ENCODE data around the gene MKS1.

MKS1 gene

DNA sequence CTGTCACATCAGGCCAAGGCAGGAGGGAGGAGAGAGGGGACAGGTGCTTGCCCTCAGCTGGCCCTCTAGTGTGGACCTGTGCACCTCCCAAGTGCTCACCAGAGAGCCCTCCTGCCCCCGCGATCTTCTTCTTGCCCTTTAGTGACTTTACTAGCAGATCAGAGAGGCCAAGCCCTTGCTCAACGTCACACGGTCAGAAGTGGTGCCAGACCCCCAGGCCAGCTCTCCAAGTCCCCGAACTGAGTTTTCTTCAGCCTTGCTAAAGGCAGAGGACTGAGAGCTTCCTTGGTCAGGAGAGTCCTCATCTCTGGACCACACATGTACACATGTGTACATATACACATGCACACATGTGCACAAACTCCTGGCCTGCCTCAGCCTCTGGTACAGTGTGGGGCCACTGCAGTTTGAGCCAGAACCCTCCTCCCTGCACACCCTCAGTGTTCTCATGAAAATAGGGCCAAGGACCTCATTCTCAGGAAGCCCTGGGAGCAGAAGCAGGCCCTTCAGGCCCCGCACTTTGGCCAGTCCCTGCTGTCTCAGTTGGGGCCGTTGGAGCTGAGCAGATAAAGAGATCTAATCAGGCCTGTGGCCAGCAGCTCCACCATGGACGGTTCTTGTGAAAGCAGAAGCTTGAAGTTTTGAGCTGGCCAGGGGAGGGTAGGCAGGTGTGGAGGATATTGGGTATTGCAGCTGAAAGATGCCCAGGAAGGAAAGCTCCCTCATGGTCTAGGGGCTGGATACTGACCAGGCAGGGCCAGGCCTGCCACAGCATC, 33.9 kb downstream of the MKS1 start:
- Histone ChIP-seq H3K27ac (ENCODE audit: low read depth, low read length) (no peak overlapping the region), H3K36me3 (ENCODE audit: control insufficient read depth, insufficient read depth, low read length) (no peaks in the 10 kb centered on the region), H3K9ac (ENCODE audit: low read length) (no peak overlapping the region), H3K9me3 (ENCODE audit: control insufficient read depth, insufficient read depth, low read depth, low read length) (no peaks in the 10 kb centered on the region), H3K27me3 (ENCODE audit: control insufficient read depth, insufficient read depth, low read length) (peaks cover 19% of the 10 kb centered on the region; the same call in 1 of the 2 replicates), H3K4me3 (ENCODE audit: low read depth, low read length) (no peak overlapping the region), H3K4me1 (ENCODE audit: control insufficient read depth, insufficient read depth, low read length) (no peaks in the 10 kb centered on the region; the same call in 1 of the 2 replicates)

- Histone ChIP-seq H3K27me3 (ENCODE audit: control insufficient read depth, insufficient read depth, low read length) (peaks cover 14% of the 10 kb centered on the region; the same call in 1 of the 2 replicates), H3K4me3 (ENCODE audit: low read depth, low read length) (no peak overlapping the region), H3K27ac (ENCODE audit: low read depth, low read length) (no peak overlapping the region), H3K9ac (ENCODE audit: low read length) (no peak overlapping the region), H3K36me3 (ENCODE audit: control insufficient read depth, insufficient read depth, low read length) (no peaks in the 10 kb centered on the region), H3K4me1 (ENCODE audit: control insufficient read depth, insufficient read depth, low read length) (no peaks in the 10 kb centered on the region; the same call in 1 of the 2 replicates), H3K9me3 (ENCODE audit: control insufficient read depth, insufficient read depth, low read depth, low read length) (no peaks in the 10 kb centered on the region)
Measured at GRCh38 chr17:58184308-58184985, 34.6 kb downstream of the MKS1 start.

DNA sequence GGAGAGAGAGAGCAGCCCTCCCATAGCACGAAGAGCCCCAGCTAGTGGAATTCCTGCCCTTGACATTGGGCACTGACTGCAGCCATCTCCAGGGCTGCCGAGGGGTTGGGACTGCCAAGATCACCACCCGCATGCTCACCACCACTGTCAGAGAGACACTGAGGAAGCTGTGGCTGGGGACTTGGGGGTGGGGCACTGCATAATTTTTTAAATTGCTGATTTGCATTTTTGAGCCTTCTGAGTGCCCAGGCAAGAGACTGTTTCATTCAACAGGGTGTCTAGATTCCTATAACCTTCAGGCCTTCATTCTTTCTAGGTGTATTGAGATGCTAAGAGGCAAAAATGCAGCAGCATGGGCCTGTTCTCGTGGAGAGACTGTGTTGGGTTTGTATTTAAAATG, 35.5 kb downstream of the MKS1 start:
- Histone ChIP-seq H3K9me3 (ENCODE audit: control insufficient read depth, insufficient read depth, low read depth, low read length) (no peaks in the 10 kb centered on the region), H3K4me3 (ENCODE audit: low read depth, low read length) (no peak overlapping the region), H3K27ac (ENCODE audit: low read depth, low read length) (no peak overlapping the region), H3K9ac (ENCODE audit: low read length) (no peak overlapping the region), H3K27me3 (ENCODE audit: control insufficient read depth, insufficient read depth, low read length) (peaks cover 16% of the 10 kb centered on the region; the same call in 1 of the 2 replicates), H3K4me1 (ENCODE audit: control insufficient read depth, insufficient read depth, low read length) (no peaks in the 10 kb centered on the region; the same call in 1 of the 2 replicates), H3K36me3 (ENCODE audit: control insufficient read depth, insufficient read depth, low read length) (no peaks in the 10 kb centered on the region)

DNA sequence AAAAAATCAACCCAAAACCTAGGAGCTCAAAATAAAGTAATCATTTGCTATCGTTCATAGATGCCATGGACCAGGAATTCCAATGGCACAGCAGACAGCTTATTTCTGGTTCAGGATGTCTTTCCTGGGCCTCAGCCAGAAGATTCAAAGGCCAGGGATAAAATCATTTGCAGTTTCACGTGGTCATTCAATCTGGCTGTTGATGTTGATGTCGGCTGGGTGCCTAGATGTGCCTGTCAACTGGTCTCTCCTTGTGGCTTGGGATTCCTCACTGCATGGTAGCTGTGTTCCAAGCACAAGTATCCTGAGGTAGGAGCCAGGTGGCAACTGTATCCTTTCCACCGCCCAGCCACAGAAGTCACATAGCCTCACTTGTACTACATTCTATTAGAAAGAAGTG, 37.3 kb downstream of the MKS1 start:
- Histone ChIP-seq H3K9ac (ENCODE audit: low read length) (no peak overlapping the region), H3K27ac (ENCODE audit: low read depth, low read length) (no peak overlapping the region), H3K4me3 (ENCODE audit: low read depth, low read length) (no peak overlapping the region), H3K27me3 (ENCODE audit: control insufficient read depth, insufficient read depth, low read length) (peaks cover 8% of the 10 kb centered on the region; the same call in 1 of the 2 replicates), H3K9me3 (ENCODE audit: control insufficient read depth, insufficient read depth, low read depth, low read length) (no peaks in the 10 kb centered on the region), H3K36me3 (ENCODE audit: control insufficient read depth, insufficient read depth, low read length) (no peaks in the 10 kb centered on the region), H3K4me1 (ENCODE audit: control insufficient read depth, insufficient read depth, low read length) (no peaks in the 10 kb centered on the region; the same call in 1 of the 2 replicates)

- no peak overlapping the region for H3K9ac ChIP-seq (ENCODE audit: low read length)
Measured at GRCh38 chr17:58176200-58176599, 42.9 kb downstream of the MKS1 start.

DNA sequence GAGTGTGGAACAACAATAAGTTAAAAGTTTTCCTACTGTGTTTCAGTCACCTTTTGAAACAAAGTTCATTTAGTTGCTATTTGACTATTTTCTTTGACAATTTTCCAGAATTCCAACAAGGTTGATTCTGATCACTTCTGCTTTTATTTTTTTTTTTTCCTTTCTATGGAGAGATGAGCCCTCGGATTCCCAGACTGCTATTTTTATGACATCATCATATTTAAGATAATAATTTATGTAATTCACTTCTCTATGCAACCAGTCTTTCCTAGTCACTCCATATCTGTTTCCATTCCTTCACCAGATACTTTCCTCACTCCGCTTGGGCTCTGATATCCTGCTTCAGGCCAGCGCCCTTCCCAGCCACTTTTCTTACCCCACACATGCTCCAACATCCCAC, 44.2 kb downstream of the MKS1 start:
- Histone ChIP-seq H3K4me3 (ENCODE audit: low read depth, low read length) (no peak overlapping the region), H3K4me1 (ENCODE audit: control insufficient read depth, insufficient read depth, low read length) (no peaks in the 10 kb centered on the region), H3K27me3 (ENCODE audit: control insufficient read depth, insufficient read depth, low read length) (peaks cover 20% of the 10 kb centered on the region; the same call in 1 of the 2 replicates), H3K27ac (ENCODE audit: low read depth, low read length) (no peak overlapping the region), H3K9ac (ENCODE audit: low read length) (no peak overlapping the region), H3K36me3 (ENCODE audit: control insufficient read depth, insufficient read depth, low read length) (no peaks in the 10 kb centered on the region), H3K9me3 (ENCODE audit: control insufficient read depth, insufficient read depth, low read depth, low read length) (no peaks in the 10 kb centered on the region)

More at GRCh38 chr17:58176200-58176599, 42.9 kb downstream of the MKS1 start:
- no peaks in the 10 kb centered on the region for H3K4me1 ChIP-seq (ENCODE audit: control insufficient read depth, insufficient read depth, low read length)
- H3K4me3 ChIP-seq (ENCODE audit: low read depth, low read length): no peak overlapping the region
- H3K36me3 ChIP-seq (ENCODE audit: control insufficient read depth, insufficient read depth, low read length): no peaks in the 10 kb centered on the region
- peaks cover 14% of the 10 kb centered on the region; the same call in 1 of the 2 replicates for H3K27me3 ChIP-seq (ENCODE audit: control insufficient read depth, insufficient read depth, low read length)
- H3K27ac ChIP-seq (ENCODE audit: low read depth, low read length): no peak overlapping the region
- H3K9me3 ChIP-seq (ENCODE audit: control insufficient read depth, insufficient read depth, low read depth, low read length): no peaks in the 10 kb centered on the region

- no peaks in the 10 kb centered on the region for H3K36me3 ChIP-seq (ENCODE audit: control insufficient read depth, insufficient read depth, low read length)
- H3K27ac ChIP-seq (ENCODE audit: low read depth, low read length): no peak overlapping the region
- no peak overlapping the region for H3K4me3 ChIP-seq (ENCODE audit: low read depth, low read length)
- H3K9me3 ChIP-seq (ENCODE audit: control insufficient read depth, insufficient read depth, low read depth, low read length): no peaks in the 10 kb centered on the region
- no peak overlapping the region for H3K9ac ChIP-seq (ENCODE audit: low read length)
- no peaks in the 10 kb centered on the region for H3K4me1 ChIP-seq (ENCODE audit: control insufficient read depth, insufficient read depth, low read length)
- peaks cover 36% of the 10 kb centered on the region; the same call in 1 of the 2 replicates for H3K27me3 ChIP-seq (ENCODE audit: control insufficient read depth, insufficient read depth, low read length)
Measured at GRCh38 chr17:58172369-58173071, 46.5 kb downstream of the MKS1 start.

DNA sequence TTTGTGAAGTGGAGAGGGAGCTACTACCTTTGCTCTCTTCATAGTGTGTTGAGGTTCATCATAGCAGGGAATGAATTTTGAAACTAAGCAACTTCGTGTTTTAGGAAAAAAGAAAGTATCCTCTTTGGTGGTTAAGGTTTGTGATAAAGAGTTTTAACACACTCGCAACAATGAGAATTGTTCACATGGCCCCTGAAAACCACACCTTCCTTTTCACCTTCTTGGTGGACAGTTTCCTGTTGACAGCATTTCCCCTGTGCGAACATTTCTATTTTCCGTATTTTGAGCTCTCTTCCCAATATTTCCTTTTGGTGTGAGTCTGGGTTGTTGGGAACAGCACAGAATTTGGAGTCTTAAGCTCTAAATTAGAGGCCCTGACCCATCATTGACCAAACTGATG, 48.4 kb downstream of the MKS1 start:
- Histone ChIP-seq H3K36me3 (ENCODE audit: control insufficient read depth, insufficient read depth, low read length) (no peaks in the 10 kb centered on the region), H3K27ac (ENCODE audit: low read depth, low read length) (no peak overlapping the region), H3K9ac (ENCODE audit: low read length) (no peak overlapping the region)

DNA sequence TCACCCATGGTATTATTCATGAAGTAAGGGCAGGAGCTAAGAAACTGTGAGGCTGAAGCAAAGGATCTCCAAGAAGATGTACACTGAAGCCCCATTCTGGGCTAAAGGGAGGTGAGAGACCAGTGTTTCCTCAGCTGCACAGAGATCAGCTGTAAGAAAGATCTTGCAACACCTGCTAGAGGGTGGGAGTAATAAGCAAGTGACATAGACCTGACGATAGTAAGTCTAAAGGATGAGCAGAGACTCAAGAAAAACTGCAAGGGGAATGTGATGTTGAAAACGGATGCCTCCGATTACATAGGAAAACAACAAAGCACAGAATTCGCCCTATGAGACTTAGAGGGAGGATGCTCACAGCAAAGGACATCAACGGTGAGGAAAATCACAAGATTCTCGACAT, 52.4 kb downstream of the MKS1 start, which contains the start of gene OR4D2:
TSS of gene OR4D2 (plus strand) at position 301 of the 400 bp plus-strand sequence. CDS start 2,674 bp downstream, outside the sequence.
- H3K27me3 ChIP-seq (ENCODE audit: control insufficient read depth, insufficient read depth, low read length): peaks cover 71% of the 10 kb centered on the region
- H3K4me1 ChIP-seq (ENCODE audit: control insufficient read depth, insufficient read depth, low read length): no peaks in the 10 kb centered on the region
- H3K9me3 ChIP-seq (ENCODE audit: control insufficient read depth, insufficient read depth, low read depth, low read length): no peaks in the 10 kb centered on the region
- H3K9ac ChIP-seq (ENCODE audit: low read length): no peak within 1 kb of the TSS
- H3K36me3 ChIP-seq (ENCODE audit: control insufficient read depth, insufficient read depth, low read length): no peaks in the 10 kb centered on the region
- H3K4me3 ChIP-seq (ENCODE audit: low read depth, low read length): no peak within 1 kb of the TSS
- H3K27ac ChIP-seq (ENCODE audit: low read depth, low read length): no peak within 1 kb of the TSS

More for the DNA sequence above, 48.4 kb downstream of the MKS1 start:
- peaks cover 47% of the 10 kb centered on the region; the same call in 1 of the 2 replicates for H3K27me3 ChIP-seq (ENCODE audit: control insufficient read depth, insufficient read depth, low read length)
- H3K9me3 ChIP-seq (ENCODE audit: control insufficient read depth, insufficient read depth, low read depth, low read length): no peaks in the 10 kb centered on the region
- no peaks in the 10 kb centered on the region for H3K4me1 ChIP-seq (ENCODE audit: control insufficient read depth, insufficient read depth, low read length)
- H3K4me3 ChIP-seq (ENCODE audit: low read depth, low read length): no peak overlapping the region

DNA sequence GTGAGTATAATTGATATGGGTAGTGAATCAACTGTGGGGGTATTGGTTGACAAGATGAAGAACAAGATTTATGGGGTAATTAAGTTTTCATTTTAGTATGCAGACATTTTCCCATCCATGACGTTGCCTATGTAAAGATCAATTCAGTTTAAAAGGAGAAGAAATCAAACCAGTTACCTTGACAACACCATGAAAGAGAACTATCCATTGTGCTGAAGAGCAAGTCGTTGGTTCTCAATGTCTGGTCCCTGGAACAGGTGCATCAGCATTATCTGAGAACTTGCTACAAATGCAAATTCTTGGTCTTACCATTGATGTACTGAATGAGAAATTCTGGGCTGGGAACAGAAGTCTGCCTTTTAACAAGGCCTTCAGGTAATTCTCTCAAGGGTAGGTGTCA, 53.1 kb downstream of the MKS1 start:
- H3K4me1 ChIP-seq (ENCODE audit: control insufficient read depth, insufficient read depth, low read length): no peaks in the 10 kb centered on the region
- H3K36me3 ChIP-seq (ENCODE audit: control insufficient read depth, insufficient read depth, low read length): no peaks in the 10 kb centered on the region

More for the DNA sequence above, 53.1 kb downstream of the MKS1 start:
- no peak overlapping the region for H3K27ac ChIP-seq (ENCODE audit: low read depth, low read length)
- no peaks in the 10 kb centered on the region for H3K9me3 ChIP-seq (ENCODE audit: control insufficient read depth, insufficient read depth, low read depth, low read length)
- H3K27me3 ChIP-seq (ENCODE audit: control insufficient read depth, insufficient read depth, low read length): peaks cover 78% of the 10 kb centered on the region
- no peak overlapping the region for H3K9ac ChIP-seq (ENCODE audit: low read length)
- no peak overlapping the region for H3K4me3 ChIP-seq (ENCODE audit: low read depth, low read length)

Measured in HUES6 (cell line).